ENCODE data around the gene LILRB5.
"Not testable (repeated sequence)": the region's sequence is repeated elsewhere in the genome, so short reads cannot be mapped to it uniquely, and the experiment has no call there.

The LILRB5 gene

GRCh38 chr19:54298357-54299125, 41.5 kb upstream of the LILRB5 start:
- Histone ChIP-seq H3K27me3 (replicated peaks; ENCODE audit: control insufficient read depth, insufficient read depth, low read length) (no peaks in the 10 kb centered on the region; the same call in none of the 2 replicates), H3K4me3 (replicated peaks; ENCODE audit: low read depth, low read length) (no peak overlapping the region), H3K36me3 (ENCODE audit: control insufficient read depth, insufficient read depth, low read length) (no peaks in the 10 kb centered on the region)
- DNase-seq (ENCODE audit: extremely low read depth, insufficient read length): no peak
- no peak for TF ChIP-seq CTCF (IDR thresholded peaks at IDR 0.05; ENCODE audit: insufficient read depth, low read length, poor library complexity, severe bottlenecking)

GRCh38 chr19:54297759-54298305, 40.8 kb upstream of the LILRB5 start:
- no peak overlapping the region for H3K4me3 ChIP-seq (replicated peaks; ENCODE audit: low read depth, low read length)
- DNase-seq (ENCODE audit: extremely low read depth, insufficient read length): no peak
- no peaks in the 10 kb centered on the region for H3K36me3 ChIP-seq (ENCODE audit: control insufficient read depth, insufficient read depth, low read length)
- peak; percentile 58 for TF ChIP-seq CTCF (IDR thresholded peaks at IDR 0.05; ENCODE audit: insufficient read depth, low read length, poor library complexity, severe bottlenecking)
- H3K27me3 ChIP-seq (replicated peaks; ENCODE audit: control insufficient read depth, insufficient read depth, low read length): no peaks in the 10 kb centered on the region; the same call in none of the 2 replicates

GRCh38 chr19:54294539-54294938, 37.5 kb upstream of the LILRB5 start:
- no peaks in the 10 kb centered on the region; the same call in none of the 2 replicates for H3K27me3 ChIP-seq (replicated peaks; ENCODE audit: control insufficient read depth, insufficient read depth, low read length)
- DNase-seq (ENCODE audit: extremely low read depth, insufficient read length): no peak
- H3K4me3 ChIP-seq (replicated peaks; ENCODE audit: low read depth, low read length): no peak overlapping the region
- no peaks in the 10 kb centered on the region for H3K36me3 ChIP-seq (ENCODE audit: control insufficient read depth, insufficient read depth, low read length)
- no peak for TF ChIP-seq CTCF (IDR thresholded peaks at IDR 0.05; ENCODE audit: insufficient read depth, low read length, poor library complexity, severe bottlenecking)

- not testable (repeated sequence) for DNase-seq (ENCODE audit: extremely low read depth, insufficient read length); H3K36me3 ChIP-seq (ENCODE audit: control insufficient read depth, insufficient read depth, low read length); H3K27me3 ChIP-seq (replicated peaks; ENCODE audit: control insufficient read depth, insufficient read depth, low read length); H3K4me3 ChIP-seq (replicated peaks; ENCODE audit: low read depth, low read length)
Measured at GRCh38 chr19:54289160-54289559, 32.1 kb upstream of the LILRB5 start.

GRCh38 chr19:54287456-54287855, 30.4 kb upstream of the LILRB5 start:
- Histone ChIP-seq H3K4me3 (replicated peaks; ENCODE audit: low read depth, low read length) (no peak overlapping the region), H3K36me3 (ENCODE audit: control insufficient read depth, insufficient read depth, low read length) (no peaks in the 10 kb centered on the region), H3K27me3 (replicated peaks; ENCODE audit: control insufficient read depth, insufficient read depth, low read length) (no peaks in the 10 kb centered on the region; the same call in 1 of the 2 replicates)
- no peak for DNase-seq (ENCODE audit: extremely low read depth, insufficient read length)
- TF ChIP-seq CTCF (IDR thresholded peaks at IDR 0.05; ENCODE audit: insufficient read depth, low read length, poor library complexity, severe bottlenecking): no peak

GRCh38 chr19:54286283-54286682, 29.2 kb upstream of the LILRB5 start:
- H3K36me3 ChIP-seq (ENCODE audit: control insufficient read depth, insufficient read depth, low read length); DNase-seq (ENCODE audit: extremely low read depth, insufficient read length); H3K27me3 ChIP-seq (replicated peaks; ENCODE audit: control insufficient read depth, insufficient read depth, low read length); H3K4me3 ChIP-seq (replicated peaks; ENCODE audit: low read depth, low read length): not testable (repeated sequence)

GRCh38 chr19:54285427-54286056, 28.5 kb upstream of the LILRB5 start:
- not testable (repeated sequence) for H3K36me3 ChIP-seq (ENCODE audit: control insufficient read depth, insufficient read depth, low read length); H3K27me3 ChIP-seq (replicated peaks; ENCODE audit: control insufficient read depth, insufficient read depth, low read length); H3K4me3 ChIP-seq (replicated peaks; ENCODE audit: low read depth, low read length)
- DNase-seq (ENCODE audit: extremely low read depth, insufficient read length): peak; percentile 43
